COLO668 (cell line): Measurements from ENCODE around the gene PRDM11.

Source experiments
- DNase-seq: peaks from one replicate; lab custom pipeline; 2025; ENCODE audit not compliant: unreplicated experiment; lab: John Stamatoyannopoulos, UW

PRDM11 gene

DNA sequence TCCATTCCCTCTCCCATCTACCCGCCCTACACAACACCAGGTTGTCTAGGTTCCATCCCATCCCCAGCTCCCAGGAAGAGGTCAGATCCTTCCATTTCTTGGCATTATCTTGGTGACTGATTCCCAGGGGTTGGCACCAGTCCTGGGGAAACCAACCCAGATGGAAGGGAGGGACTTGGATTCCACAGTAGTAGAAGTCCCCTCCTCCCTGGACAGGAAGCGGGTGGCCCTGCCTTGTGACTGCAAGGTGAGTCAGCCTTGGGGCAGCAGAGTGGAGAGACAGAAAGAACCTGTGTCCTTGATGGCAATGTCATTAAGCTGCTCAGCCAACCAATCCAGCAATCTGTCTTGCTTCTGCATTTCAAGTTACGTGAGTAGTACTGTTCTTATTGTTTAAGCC, 113.2 kb downstream of the PRDM11 start:
- DNase-seq, result peak; percentile 36

DNA sequence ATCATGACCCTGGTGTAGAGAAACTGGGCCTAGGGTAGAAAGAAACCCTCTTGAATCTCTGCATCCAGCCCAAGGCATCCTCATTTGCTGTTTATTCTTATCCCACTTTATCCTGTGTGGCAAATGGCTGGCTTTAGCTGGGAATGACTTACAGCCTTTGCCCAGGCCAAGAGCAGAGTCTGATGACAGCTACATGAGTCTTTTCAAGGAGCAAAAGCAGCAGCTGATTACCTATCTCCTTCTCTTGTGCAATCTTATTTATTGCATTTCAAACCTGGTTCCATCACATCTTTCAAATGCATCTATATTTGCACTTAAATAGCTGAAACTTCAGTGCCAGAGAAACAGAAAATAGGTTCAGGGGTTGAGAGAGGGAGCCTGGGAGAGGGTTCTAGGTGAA, 113.6 kb downstream of the PRDM11 start:
- no peak for DNase-seq

DNA sequence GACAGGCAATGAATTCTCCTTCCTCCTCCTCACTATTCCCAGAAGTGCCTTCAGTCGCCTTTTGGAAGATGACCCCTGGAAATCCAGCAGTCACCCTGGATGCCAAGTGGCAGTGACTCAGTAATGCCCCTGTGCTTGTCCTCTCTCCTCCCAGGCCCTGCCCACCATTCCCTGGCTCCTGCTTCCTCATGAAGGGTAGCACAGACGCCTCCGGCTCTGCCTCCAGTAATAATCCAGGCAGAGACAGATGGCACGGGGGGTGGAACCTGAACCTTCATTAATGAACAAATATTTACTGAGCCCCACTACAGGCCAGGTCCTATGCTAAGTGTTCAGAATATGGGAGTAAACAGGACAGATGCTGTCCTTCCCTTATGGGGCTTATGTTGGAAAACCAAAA, 116.5 kb downstream of the PRDM11 start:
- peak; percentile 90 for DNase-seq

DNA sequence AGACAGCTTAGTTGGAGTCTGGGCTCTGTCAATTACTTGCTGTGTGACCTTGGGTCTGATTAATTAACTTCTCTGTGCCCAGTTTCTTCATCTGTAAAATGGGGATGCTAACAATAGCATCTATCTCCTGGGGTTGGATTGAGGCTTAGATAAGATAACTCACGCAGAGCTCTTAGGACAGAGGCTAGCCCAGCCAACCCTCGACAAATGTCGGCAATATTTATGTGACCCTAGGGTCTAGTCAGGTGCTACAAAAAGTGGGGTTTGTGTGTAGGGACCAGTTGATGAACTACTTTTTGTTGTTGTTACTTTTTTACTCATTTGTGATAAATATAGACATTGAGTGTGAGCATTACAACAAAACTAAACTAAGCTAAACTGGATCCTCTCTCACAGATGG, 117.3 kb downstream of the PRDM11 start:
- no peak for DNase-seq

DNA sequence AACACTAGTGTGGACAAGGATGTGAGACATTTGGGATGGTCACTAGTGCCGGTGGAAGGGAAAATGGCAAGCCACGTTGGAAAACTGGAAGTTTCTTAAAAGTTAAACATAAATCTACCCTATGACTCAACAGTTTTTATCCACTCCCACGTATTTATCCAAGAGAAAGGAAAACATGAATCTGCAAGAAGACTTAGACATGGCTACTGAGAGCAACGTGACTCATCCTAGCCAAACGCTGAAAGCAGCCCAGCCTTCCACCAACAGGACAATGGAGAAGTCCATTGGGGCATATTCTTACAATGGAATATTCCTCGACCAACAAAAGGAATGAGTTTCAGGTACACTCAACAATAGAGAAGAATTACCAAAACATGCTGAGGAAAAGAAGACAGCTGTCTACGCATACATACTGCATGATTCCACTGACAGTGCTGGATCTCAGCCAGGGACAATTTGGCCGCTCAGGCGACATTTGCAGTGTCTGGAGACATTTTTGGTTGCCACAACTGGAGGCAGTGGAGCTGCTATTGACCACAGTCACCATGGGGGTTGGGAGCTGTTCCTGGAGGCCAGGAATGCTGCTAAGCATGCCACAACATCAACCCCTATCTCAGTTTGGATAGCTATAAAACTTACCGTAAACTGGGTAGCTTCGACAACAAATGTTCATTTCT, 118.5 kb downstream of the PRDM11 start:
- peak; percentile 52 for DNase-seq

DNA sequence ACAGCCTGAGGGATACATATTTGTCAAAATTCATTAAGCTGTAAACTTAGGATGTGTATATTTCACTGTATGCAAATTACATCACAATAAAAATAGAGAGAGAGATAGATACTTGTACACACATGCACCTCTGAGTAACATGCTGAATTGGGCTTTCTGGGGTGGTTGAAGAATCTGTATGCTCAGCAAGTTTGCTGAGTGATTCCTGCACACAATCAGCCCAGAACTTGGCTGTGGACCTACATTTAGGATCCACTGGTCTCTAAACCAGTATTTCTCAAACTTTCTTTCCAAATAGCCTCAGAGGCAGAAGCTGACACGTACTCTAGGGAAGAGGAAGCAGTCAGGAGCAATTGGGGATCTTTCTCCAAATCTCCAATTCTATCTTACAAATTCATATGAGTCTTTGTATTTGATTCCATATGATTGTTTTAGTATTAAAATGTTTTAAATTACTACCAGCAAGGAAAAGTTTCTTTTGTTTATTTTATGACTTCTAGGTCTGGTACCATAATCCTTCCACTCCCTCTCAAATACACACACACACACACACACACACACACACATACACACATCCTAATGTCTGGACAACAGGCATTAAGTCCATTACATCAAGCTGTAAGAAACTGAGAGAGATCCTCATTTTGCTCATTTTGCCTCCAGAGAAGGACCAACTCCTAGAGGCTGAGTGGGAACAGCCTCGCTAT, 119.7 kb downstream of the PRDM11 start:
- DNase-seq, result no peak

DNA sequence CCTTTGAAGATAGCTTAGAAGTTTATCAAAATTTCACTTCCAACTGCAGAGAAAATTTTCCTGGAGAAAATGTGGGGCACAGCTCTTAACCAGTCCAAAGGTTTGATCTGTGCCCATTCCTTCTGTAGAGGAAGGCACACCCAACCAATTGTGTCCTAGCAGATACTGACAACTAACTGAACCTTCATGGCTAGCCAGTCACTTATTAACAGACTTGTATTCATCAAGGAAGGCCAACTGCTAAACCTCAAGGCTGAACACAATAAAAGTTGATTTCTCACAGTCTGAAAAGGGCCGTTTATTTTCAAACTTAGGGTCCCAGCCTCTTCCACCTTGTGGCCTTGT, 120.2 kb downstream of the PRDM11 start:
- no peak for DNase-seq

DNA sequence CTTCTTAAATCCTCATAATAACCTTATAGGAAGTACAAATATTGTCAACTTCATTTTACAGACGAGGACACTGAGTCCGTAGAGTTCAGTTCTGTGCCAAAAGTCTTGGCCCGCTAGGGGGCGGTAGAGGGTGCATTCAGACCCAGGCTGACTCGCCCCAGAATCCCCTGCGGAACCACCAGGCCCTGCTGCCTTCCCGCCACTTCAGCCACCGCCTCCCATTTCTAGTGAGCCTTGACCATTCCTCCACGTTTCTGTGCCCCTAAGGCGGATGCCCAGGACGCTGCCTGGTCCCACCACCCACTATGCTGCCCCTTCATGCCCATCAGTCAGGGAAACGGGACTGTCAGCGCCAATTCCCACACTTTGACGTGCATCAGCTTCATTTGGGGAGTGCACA, 120.6 kb downstream of the PRDM11 start:
- peak; percentile 49 for DNase-seq

DNA sequence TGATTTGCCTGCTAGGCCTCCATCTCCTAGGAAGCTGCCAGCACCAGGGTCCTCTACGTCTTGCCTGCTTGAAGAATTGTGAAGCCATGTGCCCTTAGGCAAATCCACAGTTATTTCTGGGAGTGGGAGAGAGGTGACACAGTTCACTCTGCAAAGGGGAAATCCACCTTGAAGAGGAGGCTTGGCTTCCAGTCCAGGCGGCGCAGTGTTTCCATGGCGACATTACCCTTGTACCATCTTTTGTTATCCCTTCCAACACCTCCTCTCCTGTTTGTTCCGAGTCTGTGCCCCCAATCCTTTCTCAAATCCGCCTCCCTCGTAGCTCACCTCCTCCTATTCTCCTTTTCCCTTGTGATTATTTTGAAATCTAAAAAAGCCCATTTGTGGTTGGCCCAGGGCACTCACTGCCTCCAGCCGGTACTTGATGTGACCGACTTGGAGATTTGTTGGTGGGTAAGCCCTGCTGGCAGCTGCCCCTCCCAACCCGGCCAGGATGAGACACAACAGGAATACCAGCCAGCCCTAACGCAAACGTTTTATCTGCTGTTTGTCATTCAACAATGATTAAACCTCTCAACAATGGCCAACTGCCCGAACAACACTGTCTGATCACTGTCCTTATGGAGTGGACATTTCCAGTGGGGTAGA, 121.3 kb downstream of the PRDM11 start:
- peak; percentile 84 for DNase-seq

DNA sequence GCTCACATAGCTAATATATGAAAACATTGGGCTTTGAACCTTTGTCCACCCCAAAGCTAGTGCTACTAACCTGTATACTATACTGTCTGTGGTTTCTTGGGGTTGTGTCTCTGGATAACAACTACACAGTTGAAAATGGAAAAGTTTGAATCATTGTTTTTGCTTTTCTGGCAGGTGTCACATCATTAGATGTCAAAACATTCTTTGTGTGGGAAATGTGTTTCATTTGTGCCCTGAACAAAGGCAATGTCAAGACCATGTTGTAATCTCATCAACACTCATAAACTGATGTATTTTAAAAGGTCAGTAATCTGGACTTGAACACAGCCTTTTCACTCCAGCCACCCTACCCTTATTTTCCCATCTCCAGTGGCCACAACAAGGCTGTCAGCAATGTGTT, 123.2 kb downstream of the PRDM11 start:
- no peak for DNase-seq

DNA sequence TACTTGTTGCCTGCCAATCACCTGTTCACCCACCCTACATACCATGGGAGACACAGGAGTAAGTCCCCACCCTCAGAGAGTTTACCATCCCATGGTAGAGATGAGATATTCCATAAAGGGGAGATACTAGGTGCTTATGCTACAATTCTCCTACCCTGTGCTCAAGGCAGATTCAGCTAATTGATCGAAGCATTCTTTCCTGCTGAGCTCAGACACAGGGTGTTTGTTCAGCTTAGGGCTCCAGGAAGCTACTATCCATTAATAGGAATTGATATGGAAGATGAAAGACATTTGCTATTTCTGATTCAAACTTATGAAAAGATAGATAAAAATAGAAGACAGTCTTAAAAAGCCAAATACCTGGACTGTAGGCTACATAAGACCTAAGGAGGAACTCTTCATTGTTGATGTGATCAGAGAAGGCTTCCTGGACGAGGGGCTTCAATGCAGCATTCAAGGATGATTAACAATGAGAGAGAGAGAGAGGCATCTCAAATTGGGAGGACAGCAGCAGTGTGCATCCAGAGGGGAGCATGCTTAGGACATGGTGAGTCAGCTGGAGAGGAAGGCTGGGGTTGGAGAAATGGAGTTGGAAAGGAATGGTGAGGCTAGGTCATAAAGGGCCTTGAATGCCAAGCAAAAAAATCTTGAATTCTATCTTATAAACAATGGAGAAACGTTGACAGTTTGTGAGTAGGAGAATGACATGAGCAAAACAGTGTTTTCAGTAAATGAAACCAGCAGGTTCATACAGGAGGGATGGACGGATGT, 124.7 kb downstream of the PRDM11 start:
- peak; percentile 28 for DNase-seq

DNA sequence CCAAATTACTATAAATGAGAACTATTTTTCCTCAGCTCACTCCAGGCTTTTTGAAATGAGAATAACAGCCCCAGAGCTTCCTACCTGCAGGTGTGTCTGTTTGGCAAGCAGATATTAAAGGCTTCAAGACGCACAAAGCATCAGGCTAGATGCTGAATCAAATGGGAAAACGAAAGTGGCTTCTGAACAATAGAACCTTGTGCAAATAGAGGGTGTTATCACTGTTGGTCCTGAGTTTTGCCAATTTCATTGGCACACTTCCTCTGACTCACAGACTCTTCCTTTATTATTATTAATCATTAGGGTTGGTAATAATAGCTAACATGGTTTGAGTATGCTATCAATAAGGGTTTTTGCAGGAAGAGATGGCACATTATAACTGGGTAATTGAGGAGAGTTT, 126.3 kb downstream of the PRDM11 start:
- DNase-seq, result peak; percentile 39

DNA sequence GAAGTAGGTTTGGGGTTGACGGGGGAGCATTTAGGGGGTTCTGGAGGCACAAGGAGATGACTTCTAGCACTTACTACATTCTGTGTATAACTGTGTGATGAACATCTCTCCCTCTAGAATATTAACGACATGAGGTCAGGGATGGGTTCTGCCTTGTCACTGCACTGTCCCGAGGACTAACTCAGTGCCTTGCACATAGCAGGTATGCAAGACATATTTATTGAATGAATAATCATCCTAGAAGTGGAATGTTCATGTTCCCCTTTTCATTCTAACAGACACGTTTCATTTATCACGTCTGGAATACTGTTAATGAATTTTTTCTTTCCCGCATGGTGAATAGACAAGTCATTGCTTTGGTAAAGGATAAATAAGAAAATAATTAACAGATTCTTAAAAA, 127.1 kb downstream of the PRDM11 start:
- no peak for DNase-seq

DNA sequence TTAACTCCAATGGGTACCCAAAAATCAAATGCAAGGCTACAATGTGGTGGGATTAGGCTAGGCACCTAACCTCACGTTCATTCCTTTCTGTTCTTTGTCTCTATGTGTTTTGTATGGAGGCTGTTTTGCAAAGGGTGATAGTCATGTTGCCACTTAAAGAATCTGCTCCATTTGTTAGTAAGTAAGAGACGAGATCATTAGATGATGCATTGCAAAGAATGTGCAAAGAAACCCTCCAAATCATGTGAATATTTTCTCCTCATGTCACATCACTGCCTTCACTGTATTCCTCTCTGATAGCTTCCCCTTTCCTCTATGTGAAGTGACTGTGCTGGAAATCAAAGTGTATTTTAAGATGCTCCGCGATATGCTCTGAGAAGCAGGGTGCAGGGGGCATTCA, 127.8 kb downstream of the PRDM11 start:
- DNase-seq, result no peak

DNA sequence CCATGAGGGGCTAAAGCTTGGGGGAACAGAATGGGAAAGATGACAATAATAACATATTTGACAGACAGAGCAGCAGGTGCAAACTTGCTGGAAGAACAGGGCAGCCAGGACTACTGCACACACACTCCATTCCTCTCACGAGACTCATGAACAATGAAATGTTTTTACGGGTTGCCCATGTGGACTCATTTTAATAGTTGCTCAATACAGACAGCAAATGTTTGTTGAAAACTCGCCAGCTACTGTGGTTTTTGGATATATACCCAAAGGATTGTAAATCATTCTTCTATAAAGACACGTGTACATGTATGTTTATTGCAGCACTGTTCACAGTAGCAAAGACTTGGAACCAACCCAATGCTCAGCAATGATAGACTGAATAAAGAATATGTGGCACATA, 129.4 kb downstream of the PRDM11 start:
- peak; percentile 24 for DNase-seq

DNA sequence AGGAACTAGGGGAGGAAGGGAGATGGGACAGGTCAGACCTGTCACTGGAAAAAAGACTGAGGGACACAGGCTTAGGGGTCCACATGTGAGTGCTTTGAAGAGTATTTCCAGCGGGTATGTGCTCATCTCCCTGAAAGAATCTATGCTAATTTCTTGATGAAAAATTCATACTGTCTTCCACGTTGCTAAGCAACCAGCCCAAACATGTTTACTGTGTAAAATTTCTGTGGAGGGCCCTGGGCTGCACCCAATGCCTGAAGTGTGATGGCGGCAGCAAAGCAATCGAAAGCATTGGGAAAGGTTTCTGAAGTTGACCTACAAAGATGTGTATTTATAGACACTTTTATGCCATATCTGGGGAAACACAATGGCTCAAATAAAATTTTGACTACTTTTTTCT, 132.3 kb downstream of the PRDM11 start:
- DNase-seq, result peak; percentile 75

DNA sequence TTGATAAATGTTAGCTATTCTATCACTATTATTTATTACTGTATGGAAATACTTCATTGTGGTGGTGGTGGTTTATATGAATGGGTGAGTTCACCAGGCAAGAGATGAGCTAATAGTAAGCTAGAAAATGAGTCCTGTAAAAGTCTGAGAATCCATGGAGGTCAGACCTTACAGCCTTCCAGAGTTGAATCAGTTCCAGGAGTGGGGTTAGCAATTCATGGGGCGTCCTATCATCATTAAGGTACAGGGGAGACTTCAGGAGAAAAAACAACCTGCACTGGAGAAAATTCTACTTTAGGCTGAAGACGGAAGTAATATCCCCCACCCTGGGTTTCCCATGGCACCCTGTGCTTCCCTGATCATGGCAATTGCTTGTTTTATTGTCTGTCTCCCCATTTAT, 133.2 kb downstream of the PRDM11 start:
- DNase-seq, result no peak

DNA sequence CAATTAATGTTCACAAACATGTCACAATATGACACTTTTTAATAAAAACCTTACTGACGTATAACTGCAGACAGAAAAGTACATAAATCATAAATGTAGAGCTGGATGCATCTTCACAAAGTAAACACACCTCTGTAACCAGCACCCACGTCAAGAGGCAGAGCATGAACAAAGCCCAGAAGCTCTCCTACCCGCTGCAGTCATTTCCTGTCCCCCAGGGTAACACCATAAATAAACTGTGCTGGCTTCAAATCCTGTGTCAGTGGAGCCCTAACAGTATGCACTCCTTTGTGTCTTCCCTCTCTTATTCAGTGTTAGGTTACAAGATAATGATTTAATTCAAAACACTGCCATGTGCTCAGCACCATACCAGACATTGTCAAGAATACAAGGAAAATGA, 134.0 kb downstream of the PRDM11 start:
- DNase-seq, result peak; percentile 88

DNA sequence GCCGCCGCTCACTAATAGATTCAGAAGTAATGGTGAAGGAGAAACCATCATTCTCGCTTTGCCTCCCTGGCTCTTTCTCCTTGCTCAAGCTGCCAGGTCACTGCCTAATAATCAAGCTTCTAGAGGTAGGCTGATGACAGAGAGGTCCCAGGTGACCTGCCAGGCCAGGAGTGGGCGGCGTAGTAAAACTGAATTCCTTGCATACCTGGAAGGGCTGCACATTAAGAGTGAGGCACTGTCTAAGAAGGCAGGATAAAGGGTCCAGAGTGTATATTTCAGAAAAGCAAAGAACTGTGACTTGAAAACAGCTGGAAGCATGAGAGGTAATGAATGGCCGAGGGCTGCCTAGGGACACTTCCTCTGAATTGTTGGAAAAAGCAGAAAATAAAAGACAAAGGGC, 135.6 kb downstream of the PRDM11 start:
- no peak for DNase-seq
